T1000 (cell line): Measurements from ENCODE around the gene ZBTB4.

Experiments
- DNase-seq: peaks from one replicate; lab custom pipeline; 2025; ENCODE audit warnings: mixed read lengths; lab: John Stamatoyannopoulos, UW

ZBTB4 gene

GRCh38 chr17:7419819-7420610, 59.4 kb downstream of the ZBTB4 start, which contains the start of gene SPEM1:
Gene SPEM1, plus strand, starts transcription at chr17:7420324. Its CDS starts 61 bp downstream, at chr17:7420385.
- no peak for DNase-seq

DNA sequence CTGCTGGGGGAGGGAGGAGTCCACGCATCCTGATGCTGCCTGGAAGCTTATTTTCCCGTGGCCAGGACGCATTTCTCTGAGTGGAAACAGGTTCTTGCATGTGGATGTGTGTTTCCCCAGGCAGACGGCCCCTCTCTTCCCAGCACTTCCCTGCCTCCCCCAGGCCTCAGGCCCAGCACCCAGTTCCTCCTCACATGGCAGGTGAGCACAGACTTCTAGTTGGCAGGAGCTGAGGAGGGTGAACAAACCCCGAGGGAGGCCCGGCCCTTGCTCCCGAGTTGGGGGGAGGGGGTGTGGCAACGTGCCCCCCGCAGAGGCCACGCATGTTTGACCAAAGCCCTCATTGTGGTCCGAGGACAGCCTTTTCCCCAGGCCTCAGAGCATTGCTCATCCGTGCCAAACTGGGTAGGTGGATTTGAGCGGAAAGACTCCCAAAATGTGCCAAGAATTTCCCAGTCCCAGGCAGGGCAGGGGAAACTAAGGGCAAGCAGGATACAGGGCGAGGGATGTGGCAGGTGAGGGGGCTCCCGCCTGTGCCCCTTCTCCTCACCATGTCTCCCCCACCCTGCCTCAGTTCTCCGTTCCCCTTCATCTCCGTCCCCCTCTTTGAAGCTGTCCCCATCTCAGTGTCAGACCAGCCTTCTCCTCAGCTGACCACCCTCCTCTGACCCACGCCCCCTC, 60.8 kb downstream of the ZBTB4 start:
- no peak for DNase-seq

DNA sequence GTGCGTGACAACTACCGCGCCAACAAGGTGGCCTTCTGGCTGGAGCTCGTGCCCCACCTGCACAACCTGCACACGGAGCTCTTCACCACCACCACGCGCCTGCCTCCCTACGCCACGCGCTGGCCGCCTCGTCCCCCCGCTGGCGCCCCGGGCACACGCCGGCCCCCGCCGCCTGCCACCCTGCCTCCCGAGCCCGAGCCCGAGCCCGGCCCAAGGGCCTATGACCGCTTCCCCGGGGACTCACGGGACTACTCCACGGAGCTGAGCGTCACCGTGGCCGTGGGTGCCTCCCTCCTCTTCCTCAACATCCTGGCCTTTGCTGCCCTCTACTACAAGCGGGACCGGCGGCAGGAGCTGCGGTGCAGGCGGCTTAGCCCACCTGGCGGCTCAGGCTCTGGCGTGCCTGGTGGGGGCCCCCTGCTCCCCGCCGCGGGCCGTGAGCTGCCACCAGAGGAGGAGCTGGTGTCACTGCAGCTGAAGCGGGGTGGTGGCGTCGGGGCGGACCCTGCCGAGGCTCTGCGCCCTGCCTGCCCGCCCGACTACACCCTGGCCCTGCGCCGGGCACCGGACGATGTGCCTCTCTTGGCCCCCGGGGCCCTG, 62.3 kb downstream of the ZBTB4 start:
- DNase-seq: no peak

DNA sequence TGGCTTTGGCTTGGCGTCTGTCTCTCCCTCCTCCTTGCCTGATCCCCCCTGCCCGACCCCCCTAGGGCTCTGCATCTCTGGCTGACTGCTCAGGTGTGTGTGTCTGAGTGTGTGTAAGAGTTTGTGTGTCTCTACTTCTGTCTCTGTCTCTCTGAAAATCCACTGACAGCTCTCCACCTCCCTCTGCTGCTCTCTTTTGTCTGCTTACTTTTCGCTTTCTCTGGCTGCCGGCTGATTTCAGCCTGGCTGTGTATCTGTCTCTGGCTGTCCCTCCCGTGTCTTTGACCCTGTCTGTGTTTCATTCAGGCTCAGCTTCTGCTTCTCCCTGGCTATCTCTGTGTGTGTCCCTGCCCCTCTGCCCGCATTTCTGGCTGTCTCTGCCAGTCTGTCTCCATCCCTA, 63.1 kb downstream of the ZBTB4 start:
- DNase-seq: no peak

- DNase-seq: no peak
Measured at GRCh38 chr17:7415784-7416183, 63.6 kb downstream of the ZBTB4 start.

DNA sequence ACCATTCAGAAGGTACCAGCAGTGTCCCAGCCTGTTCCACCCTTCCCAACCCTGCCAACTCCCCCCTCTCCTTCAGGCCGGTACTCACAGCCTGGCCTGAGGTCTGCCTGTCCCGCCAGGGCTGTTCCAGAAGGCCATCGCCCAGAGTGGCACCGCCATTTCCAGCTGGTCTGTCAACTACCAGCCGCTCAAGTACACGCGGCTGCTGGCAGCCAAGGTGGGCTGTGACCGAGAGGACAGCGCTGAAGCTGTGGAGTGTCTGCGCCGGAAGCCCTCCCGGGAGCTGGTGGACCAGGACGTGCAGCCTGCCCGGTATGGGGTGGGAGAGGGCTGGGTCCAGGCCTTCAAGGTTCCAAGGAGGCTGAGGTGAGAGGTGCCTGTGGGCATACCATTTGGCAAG, 64.6 kb downstream of the ZBTB4 start:
- no peak for DNase-seq

DNA sequence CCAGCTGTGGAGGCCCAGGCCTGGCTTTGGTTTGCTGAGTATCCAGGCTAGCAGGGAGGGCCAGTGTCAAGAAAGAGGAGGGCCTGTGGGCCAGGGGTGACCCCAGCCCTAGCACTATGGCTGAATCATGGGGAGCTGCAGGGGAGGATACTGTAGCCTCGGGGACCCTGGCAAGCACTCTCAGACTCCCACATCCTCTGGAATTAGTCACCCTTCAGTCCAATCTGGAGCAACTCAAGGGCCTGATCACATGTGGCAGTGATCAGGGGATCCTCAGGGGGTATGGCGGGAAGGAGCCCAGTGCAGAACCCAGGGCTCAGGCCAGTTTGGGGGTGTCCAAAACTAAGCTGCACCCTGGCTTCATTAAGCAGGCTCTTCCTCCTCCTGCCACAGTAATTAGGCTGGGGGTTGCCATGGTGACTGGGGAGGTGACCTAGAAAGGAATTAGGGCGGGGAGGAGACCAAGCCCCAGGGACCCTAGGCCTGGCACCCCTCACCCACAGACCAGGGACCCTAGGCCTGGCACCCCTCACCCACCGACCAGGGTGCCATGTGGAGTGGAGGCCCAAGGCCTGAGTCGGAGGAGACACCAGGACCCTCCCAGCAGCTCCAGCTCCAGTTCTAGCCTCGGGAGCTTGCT, 66.0 kb downstream of the ZBTB4 start:
- DNase-seq: no peak

DNA sequence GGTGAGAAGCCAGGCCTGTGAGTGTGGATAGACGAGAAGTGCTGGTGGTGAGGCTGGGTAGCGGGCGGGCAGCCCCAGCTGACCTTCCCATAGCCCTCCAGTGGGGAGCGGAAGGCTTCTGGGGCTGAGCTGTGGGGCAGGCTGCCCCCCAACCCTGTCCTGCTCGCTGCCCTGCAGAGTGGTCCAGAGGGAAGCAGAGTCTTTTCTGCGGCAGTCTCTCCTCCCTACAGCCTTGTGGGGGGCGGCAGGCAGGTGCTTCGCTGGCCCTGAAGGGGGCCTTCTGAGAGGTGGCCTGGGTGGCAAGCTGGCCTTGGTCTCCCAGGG, 68.0 kb downstream of the ZBTB4 start:
- no peak for DNase-seq

DNA sequence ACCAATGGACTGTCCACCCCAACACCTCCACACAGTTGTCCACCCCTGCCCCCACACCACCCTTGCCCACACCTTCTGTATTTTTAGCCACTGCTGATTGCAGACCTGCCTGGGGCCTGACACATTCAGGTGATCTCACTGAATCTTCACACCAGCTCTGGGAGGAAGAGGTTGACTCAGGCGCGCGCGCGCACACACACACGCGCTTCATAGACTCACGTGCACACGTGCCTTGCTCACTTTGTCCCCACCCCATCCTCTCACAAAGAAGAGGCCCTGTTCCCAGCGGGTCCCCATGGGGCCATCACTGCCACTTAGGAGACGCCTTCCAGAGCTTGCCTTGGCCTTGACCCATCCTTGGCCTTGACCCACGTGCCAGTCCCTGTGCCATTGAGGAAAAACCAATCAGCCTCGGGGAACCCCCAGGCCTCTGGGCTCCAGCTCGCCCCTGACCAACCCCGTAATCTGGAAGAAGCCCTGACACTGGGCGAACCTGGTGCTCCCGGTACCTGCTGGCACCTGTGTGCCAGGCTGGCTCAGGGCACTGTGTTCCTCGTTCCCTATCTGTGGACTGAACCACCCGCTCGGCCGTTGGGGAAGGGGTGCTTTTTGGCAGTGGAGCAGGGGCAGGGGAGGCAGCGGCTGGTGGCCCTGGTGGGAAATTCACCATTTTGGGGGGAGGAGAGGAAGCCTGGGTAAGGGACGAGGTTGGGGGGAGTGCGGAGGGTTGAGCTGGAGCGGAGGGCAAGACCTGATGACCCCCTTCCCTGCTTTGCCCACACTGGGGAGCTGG, 68.6 kb downstream of the ZBTB4 start:
- no peak for DNase-seq

DNA sequence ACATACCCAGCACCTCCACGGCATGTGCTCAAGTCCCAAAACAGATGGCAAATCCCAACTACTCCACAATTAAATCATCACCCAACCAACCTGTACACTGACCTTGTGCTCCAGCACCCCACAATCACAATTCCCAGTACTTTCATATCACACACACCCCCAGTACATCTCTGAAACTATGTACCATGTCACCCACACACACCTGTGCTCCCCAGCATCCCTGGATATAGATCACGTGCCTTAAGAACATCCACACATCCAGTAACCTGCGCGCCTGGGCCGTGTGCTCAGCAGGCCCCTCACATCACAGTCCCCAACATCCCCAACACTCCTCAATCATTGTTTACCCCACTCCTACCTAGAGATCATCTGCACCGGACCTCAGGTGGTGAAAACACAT, 69.7 kb downstream of the ZBTB4 start:
- DNase-seq: no peak
